HG03064 (cell line): ENCODE results near the gene TARS2.

ENCODE experiments used
- ATAC-seq: cut with Tn5 transposase; IDR thresholded peaks from one replicate; pipeline ENCODE4 v1.9.1; 2021; ENCODE audit warnings: low read depth; ENCODE audit not compliant: unreplicated experiment

The TARS2 gene

GRCh38 chr1:150486966-150487762, at the start of gene TARS2:
Gene TARS2, plus strand, starts transcription at chr1:150487419. Its CDS starts 32 bp downstream, at chr1:150487451.
- ATAC-seq: peak; percentile 99

GRCh38 chr1:150441121-150441520, 46.1 kb upstream of the TARS2 start:
- no peak for ATAC-seq

GRCh38 chr1:150444232-150444631, 43.0 kb upstream of the TARS2 start:
- ATAC-seq: no peak

GRCh38 chr1:150456146-150456647, 31.0 kb upstream of the TARS2 start:
- no peak for ATAC-seq

GRCh38 chr1:150464422-150464826, 22.8 kb upstream of the TARS2 start:
- ATAC-seq: no peak

GRCh38 chr1:150466964-150467363, 20.3 kb upstream of the TARS2 start:
- no peak for ATAC-seq

- no peak for ATAC-seq
These were observed 17.9 kb upstream of the TARS2 start for GRCh38 chr1:150469291-150469690.

- ATAC-seq: no peak
These were observed 14.5 kb upstream of the TARS2 start for GRCh38 chr1:150472601-150473200.

- ATAC-seq: no peak
These were observed 13.6 kb upstream of the TARS2 start for GRCh38 chr1:150473659-150474058.

- ATAC-seq: no peak
These were observed 12.3 kb upstream of the TARS2 start for GRCh38 chr1:150474869-150475268.

- no peak for ATAC-seq
These were observed 10.5 kb upstream of the TARS2 start for GRCh38 chr1:150476754-150477153.

- ATAC-seq: no peak
These were observed 9.9 kb upstream of the TARS2 start for GRCh38 chr1:150477320-150477719.

GRCh38 chr1:150477733-150478132, 9.5 kb upstream of the TARS2 start:
- no peak for ATAC-seq

- no peak for ATAC-seq
These were observed 7.8 kb upstream of the TARS2 start for GRCh38 chr1:150479370-150479769.

- no peak for ATAC-seq
These were observed 7.3 kb upstream of the TARS2 start for GRCh38 chr1:150479927-150480352.

GRCh38 chr1:150484431-150484830, 2.8 kb upstream of the TARS2 start:
- no peak for ATAC-seq

GRCh38 chr1:150484861-150485260, 2.4 kb upstream of the TARS2 start:
- no peak for ATAC-seq

- no peak for ATAC-seq
These were observed 520 bp downstream of the TARS2 start for GRCh38 chr1:150487763-150488115.

GRCh38 chr1:150493175-150493574, 6.0 kb downstream of the TARS2 start:
- no peak for ATAC-seq

GRCh38 chr1:150498342-150498741, 11.1 kb downstream of the TARS2 start:
- no peak for ATAC-seq

- ATAC-seq: no peak
These were observed 18.2 kb downstream of the TARS2 start for GRCh38 chr1:150505431-150505830.
